ENCODE data around the gene SELENOW.

- TF ChIP-seq EZH2 (IDR thresholded peaks at IDR 0.05; ENCODE audit: insufficient read depth, poor library complexity, severe bottlenecking) (no peak), EZH2phosphoT487 (IDR thresholded peaks at IDR 0.05; ENCODE audit: insufficient read depth, low read depth) (no peak)
These were observed 27.9 kb downstream of the SELENOW start for GRCh38 chr19:47806435-47806834.
